GM19238 (cell line): ENCODE data around the gene CGB5.
"Not testable (repeated sequence)": the region's sequence is repeated elsewhere in the genome, so short reads cannot be mapped to it uniquely, and the experiment has no call there.

ENCODE experiments used
- DNase-seq: peaks from one replicate; pipeline ENCODE4 v3.0.0; 2011; ENCODE audit warnings: low spot score; ENCODE audit not compliant: insufficient read length

CGB5 gene

DNA sequence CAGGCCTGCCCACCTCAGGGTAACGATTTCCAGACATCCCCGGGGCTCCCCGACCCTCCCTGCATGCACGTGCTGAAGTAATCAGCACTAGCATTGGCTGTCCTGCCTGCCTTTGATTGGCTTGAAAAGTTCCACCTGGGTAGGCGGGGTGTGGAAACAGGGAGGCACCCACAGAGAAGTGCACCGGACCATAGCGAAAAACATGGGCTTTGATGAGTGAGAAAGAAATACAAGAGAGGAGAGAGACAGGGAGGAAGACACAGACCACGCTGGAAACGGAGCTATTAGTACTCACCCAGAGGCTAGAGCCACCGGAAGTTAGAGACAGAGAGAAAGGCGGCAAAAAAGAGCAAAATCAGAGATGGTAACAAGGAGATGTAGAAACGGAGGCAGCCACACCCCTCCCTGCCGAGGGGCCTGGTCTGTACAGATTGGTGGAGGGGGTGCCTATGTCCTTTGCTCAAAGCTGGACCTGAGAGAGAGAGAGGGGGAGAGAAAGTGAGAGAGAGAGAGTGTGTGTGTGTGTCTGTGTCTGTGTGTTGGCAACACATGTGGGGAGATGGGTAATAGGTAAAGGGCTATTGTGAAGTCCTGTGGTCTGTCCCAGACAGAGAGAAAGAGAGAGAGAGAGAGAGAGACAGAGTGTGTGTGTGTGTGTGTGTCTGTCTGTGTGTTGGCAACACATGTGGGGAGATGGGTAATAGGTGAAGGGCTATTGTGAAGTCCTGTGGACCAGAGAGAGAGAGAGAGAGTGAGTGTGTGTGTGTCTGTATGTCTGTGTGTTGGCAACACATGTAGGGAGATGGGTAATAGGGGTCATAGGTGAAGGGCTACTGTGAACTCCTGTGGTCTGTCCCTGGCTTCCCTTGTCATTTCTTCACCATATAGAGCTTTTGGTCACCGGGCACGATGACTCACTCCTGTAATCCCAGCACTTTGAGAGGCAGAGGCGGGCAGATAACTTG is 22.4 kb upstream of the CGB5 start:
- no peak for DNase-seq

DNA sequence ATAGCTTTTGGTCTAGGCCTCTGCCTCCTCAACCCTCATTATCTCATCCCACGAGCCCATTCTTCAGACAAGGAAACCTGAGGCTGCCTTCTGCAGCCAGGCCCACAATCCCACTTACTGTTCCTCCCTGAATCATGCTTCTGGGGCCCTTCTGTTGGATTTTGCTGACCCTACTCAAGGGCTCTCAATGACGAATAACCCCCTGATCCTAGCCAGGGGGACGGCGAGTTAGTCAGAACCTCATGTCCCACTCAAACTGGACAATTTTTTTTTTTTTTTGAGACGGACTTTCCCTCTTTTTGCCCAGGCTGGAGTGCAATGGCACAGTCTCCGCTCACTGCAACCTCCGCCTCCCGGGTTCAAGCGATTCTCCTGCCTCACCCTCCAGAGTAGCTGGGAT is 21.5 kb upstream of the CGB5 start:
- no peak for DNase-seq

- not testable (repeated sequence) for DNase-seq
Measured at GRCh38 chr19:49024233-49024632, 19.4 kb upstream of the CGB5 start, which contains the start of gene CGB3. CGB3 (minus strand) TSS chr19:49024333; CDS start chr19:49023971, 362 bp downstream.

DNA sequence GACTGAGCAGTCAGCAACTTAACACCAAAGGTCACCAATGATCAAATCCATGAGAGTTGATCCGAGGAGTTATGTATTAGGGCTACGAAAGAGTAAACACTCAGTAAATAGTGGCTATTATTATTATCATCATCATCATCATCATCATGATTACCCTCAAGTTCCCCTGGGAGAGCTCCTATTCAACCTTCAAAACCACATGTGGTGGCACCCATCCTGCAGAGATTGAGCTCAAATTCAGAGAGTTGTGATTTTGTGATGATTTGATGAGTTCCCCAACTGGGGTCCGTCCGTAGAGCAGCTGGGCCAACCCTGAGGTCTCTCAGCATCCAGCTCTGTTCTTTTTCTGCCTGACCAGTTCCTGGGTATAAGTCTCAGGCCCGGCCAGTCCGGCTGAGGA is 18.6 kb upstream of the CGB5 start:
- DNase-seq = not testable (repeated sequence)

- not testable (repeated sequence) for DNase-seq
Measured at GRCh38 chr19:49025599-49025998, 18.0 kb upstream of the CGB5 start.

DNA sequence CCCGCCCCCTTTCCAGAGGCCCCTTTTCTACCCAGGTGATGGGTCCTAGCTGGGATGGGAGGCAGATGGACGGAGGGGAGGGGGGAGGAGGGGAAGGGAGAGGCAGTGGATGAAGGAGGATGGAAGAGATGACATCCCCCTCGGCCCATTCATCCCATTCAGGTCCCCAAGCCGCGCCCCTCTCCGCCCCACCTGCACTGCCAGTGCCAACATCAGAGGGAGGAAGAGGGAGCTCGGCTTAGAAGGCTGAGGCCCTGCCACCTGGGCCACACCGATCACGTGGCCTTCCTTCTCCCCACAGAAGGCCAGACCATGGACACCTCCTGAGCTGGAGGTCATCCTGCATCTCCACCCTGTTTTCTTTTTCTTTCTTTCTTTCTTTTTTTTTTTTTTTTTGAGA is 15.0 kb upstream of the CGB5 start:
- not testable (repeated sequence) for DNase-seq

DNA sequence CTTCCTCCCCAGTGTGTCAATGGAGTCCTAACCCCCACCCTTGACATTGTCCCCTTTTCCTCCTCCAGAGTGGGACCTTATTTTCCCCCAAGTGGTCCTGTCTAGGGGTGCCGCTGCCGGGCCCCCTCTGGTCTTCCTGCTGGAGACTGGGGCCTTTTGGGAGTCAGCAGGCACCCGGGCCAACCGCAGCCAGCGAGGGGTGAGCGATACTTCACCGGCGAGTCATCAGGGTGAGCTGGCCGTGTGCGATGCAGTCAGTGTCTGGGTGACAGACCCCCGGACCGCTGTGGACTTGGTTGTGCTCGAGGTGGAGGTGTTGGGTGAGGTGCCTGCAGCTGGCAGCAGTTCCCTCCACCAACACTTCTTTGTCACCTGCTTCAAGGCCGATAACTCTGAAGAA is 13.9 kb upstream of the CGB5 start:
- not testable (repeated sequence) for DNase-seq

DNA sequence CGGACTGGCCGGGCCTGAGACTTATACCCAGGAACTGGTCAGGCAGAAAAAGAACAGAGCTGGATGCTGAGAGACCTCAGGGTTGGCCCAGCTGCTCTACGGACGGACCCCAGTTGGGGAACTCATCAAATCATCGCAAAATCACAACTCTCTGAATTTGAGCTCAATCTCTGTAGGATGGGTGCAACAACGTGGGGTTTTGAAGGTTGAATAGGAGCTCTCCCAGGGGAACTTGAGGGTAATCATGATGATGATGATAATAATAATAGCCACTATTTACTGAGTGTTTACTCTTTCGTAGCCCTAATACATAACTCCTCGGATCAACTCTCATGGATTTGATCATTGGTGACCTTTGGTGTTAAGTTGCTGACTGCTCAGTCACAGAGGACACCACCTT is 13.3 kb upstream of the CGB5 start:
- not testable (repeated sequence) for DNase-seq

GRCh38 chr19:49031642-49032301 is 11.9 kb upstream of the CGB5 start, which contains the start of gene CGB2:
CGB2 (plus strand) TSS chr19:49031890; CDS start chr19:49032096, 206 bp downstream.
- not testable (repeated sequence) for DNase-seq

DNA sequence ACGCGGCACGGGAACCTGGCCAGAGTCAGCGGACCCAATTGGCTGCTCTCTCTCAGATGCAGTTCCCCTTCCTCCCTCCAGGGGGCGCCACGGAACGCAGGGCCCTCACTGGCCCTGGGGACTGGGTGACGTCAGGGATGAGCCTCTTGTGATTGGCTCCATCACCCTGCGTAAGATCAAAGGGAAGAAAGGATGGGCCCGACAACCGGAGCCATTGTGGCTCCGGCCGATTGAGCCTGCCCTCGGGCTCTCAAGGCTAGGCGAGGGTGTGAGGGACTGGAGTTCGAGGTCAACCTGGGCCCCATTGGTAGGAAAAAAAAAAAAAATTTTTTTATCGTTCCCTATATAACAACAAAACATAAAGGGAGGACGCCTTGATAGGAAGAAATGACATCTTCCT is 6.8 kb upstream of the CGB5 start, which contains the start of gene CGB1:
TSS of gene CGB1 (minus strand) at position 81 of the 400 bp plus-strand sequence. CDS start 184 bp downstream, outside the sequence.
- DNase-seq = not testable (repeated sequence)

- DNase-seq = not testable (repeated sequence)
Measured at GRCh38 chr19:49038111-49038510, 5.5 kb upstream of the CGB5 start.

- DNase-seq = not testable (repeated sequence)
Measured at GRCh38 chr19:49038557-49039276, 4.9 kb upstream of the CGB5 start.

- DNase-seq = not testable (repeated sequence)
Measured at GRCh38 chr19:49039736-49040135, 3.9 kb upstream of the CGB5 start.

- no peak for DNase-seq
Measured at GRCh38 chr19:49042177-49042576, 1.5 kb upstream of the CGB5 start.

GRCh38 chr19:49042666-49043065 is 982 bp upstream of the CGB5 start:
- not testable (repeated sequence) for DNase-seq

- DNase-seq = not testable (repeated sequence)
Measured at GRCh38 chr19:49049011-49049410, 5.4 kb downstream of the CGB5 start, which contains the start of gene CGB8. CGB8 (minus strand) TSS chr19:49049111; CDS start chr19:49048739, 372 bp downstream.

DNA sequence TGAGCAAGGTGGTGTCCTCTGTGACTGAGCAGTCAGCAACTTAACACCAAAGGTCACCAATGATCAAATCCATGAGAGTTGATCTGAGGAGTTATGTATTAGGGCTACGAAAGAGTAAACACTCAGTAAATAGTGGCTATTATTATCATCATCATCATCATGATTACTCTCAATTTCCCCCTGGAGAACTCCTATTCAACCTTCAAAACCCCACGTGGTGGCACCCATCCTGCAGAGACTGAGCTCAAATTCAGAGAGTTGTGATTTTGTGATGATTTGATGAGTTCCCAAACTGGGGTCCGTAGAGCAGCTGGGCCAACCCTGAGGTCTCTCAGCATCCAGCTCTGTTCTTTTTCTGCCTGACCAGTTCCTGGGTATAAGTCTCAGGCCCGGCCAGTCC is 6.2 kb downstream of the CGB5 start:
- DNase-seq = not testable (repeated sequence)

GRCh38 chr19:49050376-49051033 is 6.9 kb downstream of the CGB5 start:
- not testable (repeated sequence) for DNase-seq

GRCh38 chr19:49056101-49056901 is 12.7 kb downstream of the CGB5 start:
- DNase-seq = peak; percentile 82
